SH-SY5Y (cell line): ENCODE results near the gene CMTM4.

Source experiments
- GATA2 ChIP-seq: IDR thresholded peaks from 2 replicates; pipeline ENCODE4 v1.6.1; 2011; ENCODE audit warnings: mild to moderate bottlenecking, low read depth, low read length
- GATA3 ChIP-seq: IDR thresholded peaks from 2 replicates; pipeline ENCODE4 v1.6.1; 2011; ENCODE audit warnings: low read depth, mild to moderate bottlenecking, low read length, moderate library complexity

Gene CMTM4

DNA sequence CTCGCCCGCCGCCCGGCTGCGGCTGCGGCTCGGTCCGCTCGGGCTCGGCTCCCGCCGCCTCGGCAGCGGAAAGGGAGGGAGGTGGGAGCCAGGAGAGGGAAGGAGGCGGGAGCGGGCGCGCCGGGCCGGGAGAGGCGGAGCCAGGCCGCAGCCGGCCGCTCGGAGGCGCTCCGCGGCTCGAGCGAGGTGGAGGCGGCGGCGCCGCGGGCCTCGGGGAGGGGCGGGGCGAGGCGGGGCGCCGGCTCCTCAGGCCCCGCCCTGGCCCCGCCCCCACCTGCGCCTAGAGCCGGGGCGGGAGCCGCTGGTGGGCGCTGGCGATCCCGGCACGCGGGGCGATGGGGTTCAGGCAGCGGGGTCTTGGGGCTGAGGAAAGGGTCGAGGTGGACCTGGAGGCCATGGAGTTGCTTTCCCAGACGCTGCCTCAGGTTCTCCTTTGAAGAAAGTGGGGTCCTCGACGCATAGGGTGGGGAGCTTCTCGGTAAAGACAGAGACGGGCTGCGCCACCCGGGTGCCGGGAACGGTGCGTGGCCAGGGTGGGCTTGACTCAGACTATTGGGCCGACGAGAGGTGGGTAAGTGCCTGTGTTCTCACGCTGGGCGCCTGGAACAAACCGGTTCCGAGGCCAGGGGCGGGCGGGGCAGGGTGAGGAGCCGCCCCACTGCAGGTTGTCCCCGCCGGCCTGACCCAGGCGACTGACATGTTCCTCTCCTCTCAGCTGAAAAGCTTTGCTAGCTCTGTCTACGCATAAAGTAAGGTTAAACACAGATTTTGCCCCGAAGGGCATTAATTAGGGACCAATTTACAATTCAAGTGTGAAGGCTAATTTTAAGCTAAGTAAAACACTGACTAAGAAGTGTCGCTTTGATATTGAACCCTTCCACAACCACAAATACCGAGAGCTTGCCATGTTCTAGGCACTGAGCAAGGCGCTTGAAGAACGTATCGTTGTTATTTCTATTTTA lies at the start of gene CMTM4:
Gene CMTM4, minus strand, starts transcription at position 75 of the 962 bp plus-strand sequence. CDS start 218 bp downstream, outside the sequence.
- TF ChIP-seq GATA3 (no peak), GATA2 (no peak)

DNA sequence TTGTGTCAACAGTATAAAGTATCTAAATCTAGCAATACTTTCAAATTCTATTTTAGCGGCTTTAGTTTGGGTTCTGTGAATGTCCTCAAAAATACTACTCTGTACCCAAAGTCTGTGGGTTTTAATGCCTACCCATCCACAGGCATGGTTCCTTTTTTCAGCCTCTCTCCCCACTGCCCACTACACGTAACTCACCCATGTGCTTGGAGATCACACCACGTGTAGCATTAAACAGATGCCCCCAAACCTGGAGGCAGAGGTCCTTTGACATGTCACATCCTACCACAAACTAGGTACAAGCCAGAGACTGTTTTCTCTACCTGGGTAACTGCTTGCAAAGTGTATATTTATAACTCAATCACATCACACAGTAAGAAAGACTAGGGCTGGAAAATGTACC lies 49.5 kb upstream of the CMTM4 start:
- TF ChIP-seq GATA3 (no peak), GATA2 (no peak)

DNA sequence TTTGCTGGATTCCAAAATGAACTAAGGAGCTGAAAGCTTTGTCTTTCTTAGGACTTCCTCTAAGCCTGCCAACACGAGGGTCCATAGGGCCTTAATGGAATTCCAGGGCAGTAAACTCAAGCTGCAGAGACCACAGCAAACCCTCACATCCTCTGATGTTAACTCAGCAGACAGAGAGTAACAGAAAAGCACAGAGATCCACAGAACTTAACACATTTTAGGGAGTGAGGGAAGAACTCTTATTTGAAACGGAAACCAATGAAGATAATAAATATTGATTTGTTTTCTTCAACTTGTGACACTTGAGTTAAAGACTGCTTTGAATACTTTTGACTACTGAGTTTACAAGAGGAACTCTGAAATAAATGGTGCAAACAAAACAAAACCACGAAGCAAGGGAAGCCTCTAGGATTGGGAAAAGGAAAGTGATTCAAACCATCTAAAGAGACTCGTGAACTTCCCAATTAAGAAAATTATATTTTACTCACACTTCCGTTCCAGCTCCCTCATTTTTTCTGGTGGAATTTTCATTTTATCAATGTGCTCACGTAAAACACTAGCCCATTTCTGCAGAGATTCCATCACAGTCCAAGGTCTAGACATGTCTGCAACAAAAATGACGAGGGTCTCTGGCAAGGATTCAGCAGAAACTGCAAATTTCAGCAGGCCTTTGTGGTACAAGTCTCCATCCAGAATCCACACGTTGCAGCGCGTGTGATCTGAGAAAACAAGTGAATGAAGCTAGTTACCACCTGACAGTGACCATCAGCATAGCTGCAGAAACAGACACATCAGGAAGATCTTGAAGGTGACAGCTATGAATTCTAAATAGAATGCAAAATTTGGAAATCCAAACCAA lies 45.6 kb upstream of the CMTM4 start:
- TF ChIP-seq GATA3, result no peak
- TF ChIP-seq GATA2, result no peak

- no peak for TF ChIP-seq GATA3
- no peak for TF ChIP-seq GATA2
These were observed 44.8 kb upstream of the CMTM4 start for GRCh38 chr16:66741169-66741900.

DNA sequence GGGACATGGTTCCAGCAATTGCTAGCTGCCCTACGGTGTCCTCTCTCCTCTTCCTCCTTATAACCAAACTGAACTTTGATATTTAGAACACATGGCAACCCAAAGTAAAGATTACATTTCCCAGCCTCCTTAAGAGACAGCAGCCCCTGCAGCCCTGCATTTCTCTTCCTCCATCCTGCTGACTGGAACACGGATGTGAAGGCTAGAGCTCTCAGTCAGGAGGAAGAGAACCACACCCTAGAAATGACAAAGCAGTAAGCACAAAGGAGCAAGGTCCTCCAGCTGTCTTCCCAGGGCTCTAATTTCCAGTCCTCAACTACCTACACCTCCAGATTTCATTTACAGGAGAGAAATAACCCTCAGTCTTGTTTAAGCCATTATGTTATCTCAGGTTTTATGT lies 44.0 kb upstream of the CMTM4 start:
- no peak for TF ChIP-seq GATA3
- no peak for TF ChIP-seq GATA2

DNA sequence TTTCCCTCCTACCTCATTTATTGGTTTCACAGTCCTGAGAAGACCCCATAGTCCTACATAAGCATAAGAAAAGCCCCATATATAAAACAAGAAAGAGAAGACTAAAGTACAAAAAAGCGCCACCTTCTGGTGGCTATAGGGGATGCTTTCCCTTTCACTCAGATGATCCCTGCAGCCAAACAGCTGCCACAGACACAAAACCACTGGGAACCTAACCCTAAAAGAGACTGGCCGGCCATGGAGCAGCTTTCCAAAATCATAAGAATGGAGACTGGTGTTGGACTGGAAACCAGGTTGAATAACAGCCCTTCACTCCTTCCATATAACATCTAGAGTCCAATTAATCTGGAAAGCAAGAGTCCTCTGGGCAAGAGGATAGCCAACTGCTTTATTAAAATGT lies 43.5 kb upstream of the CMTM4 start:
- TF ChIP-seq GATA3, result no peak
- TF ChIP-seq GATA2, result no peak

GRCh38 chr16:66735891-66736290 lies 39.3 kb upstream of the CMTM4 start:
- TF ChIP-seq GATA2 (no peak), GATA3 (no peak)

GRCh38 chr16:66731101-66731500 lies 34.6 kb upstream of the CMTM4 start:
- no peak for TF ChIP-seq GATA3
- no peak for TF ChIP-seq GATA2

GRCh38 chr16:66728804-66729203 lies 32.3 kb upstream of the CMTM4 start:
- no peak for TF ChIP-seq GATA2

- TF ChIP-seq GATA2, result no peak
These were observed 31.7 kb upstream of the CMTM4 start for GRCh38 chr16:66728117-66728787.

DNA sequence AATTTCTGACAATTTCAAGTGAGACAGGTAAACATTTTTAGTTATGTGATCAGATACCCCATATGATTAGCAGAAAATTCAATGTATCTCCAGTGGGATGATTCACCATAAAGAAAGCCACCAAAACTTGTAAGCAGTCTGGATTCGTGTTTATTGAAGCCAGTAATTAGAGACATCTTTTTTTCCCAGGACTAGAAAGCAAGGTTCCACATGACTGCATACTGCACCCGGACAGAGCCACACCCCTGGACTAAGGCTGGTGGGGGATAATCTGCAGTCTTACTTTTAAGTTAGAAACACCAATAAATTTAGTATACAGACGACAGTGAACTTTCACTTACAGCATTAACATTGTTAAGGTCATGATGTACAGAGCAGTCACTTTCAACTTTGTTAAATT lies 24.2 kb upstream of the CMTM4 start:
- no peak for TF ChIP-seq GATA3
- no peak for TF ChIP-seq GATA2

DNA sequence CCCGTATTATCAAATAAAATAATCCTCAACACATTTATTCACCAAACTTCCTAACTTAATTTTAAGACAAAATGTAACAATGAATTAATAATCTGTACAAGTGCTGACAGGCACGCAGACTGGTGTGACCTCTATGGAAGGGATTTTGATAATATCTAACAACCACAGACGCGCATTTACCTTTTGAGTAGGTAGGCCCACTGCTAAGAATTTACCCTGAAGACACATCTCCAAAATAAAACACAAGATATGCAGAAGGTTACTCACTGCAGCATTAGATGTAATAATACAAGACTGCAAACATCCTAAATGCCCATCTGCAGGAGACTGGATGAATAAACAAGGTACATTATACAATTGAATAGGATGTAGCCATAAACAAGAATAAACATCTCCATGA lies 22.7 kb upstream of the CMTM4 start:
- TF ChIP-seq GATA2 (no peak), GATA3 (no peak)

- no peak for TF ChIP-seq GATA2
- TF ChIP-seq GATA3, result no peak
These were observed 21.2 kb upstream of the CMTM4 start for GRCh38 chr16:66717776-66718175.
